Liver (tissue), 9 donors: Measurements from ENCODE around the gene MARS1. TPM values are rescaled to one million over a fixed set of nuclear protein-coding genes. Genes with fewer than 3 reads are reported as not detected.

Experiments used
- DNase-seq: peaks from one replicate; pipeline ENCODE4 v3.0.0-alpha.2; 2017; ENCODE audit warnings: low spot score
- H3K27ac ChIP-seq, 2 donors: one replicate each; pipeline ENCODE4 v1.7.0; 2013; ENCODE audit warnings: inconsistent platforms in 2 of 2, low read length in 2 of 2, control low read depth in 1 of 2, low read depth in 1 of 2, mild to moderate bottlenecking in 1 of 2
- H3K27me3 ChIP-seq, 4 donors: one replicate each; pipeline versions ENCODE4 v1.6.1 to v1.7.0; 2013; ENCODE audit warnings: low read length in 3 of 4, inconsistent platforms in 1 of 4, mild to moderate bottlenecking in 1 of 4, moderate library complexity in 1 of 4; ENCODE audit not compliant: control insufficient read depth in 4 of 4, insufficient read depth in 4 of 4
- H3K36me3 ChIP-seq, 4 donors: one replicate each; pipeline versions ENCODE4 v1.6.1 to v1.7.0; 2013; ENCODE audit warnings: low read length in 3 of 4, mild to moderate bottlenecking in 3 of 4, low read depth in 1 of 4, moderate library complexity in 1 of 4; ENCODE audit not compliant: control insufficient read depth in 4 of 4, insufficient read depth in 3 of 4
- H3K4me1 ChIP-seq, 4 donors: one replicate each; pipeline versions ENCODE4 v1.6.1 to v1.7.0; 2013; ENCODE audit warnings: low read length in 3 of 4, mild to moderate bottlenecking in 3 of 4, moderate library complexity in 1 of 4; ENCODE audit not compliant: control insufficient read depth in 4 of 4, insufficient read depth in 4 of 4
- H3K4me3 ChIP-seq, 3 donors: one replicate each; pipeline versions ENCODE4 v1.6.1 to v1.7.0; 2013; ENCODE audit warnings: low read length in 3 of 3, control low read depth in 1 of 3, low read depth in 1 of 3, mild to moderate bottlenecking in 1 of 3
- H3K9ac ChIP-seq, 2 donors: one replicate each; pipeline ENCODE4 v1.7.0; 2013; ENCODE audit warnings: low read length in 2 of 2, mild to moderate bottlenecking in 2 of 2, moderate library complexity in 2 of 2, control low read depth in 1 of 2, low read depth in 1 of 2
- H3K9me3 ChIP-seq, 4 donors: one replicate each; pipeline versions ENCODE4 v1.6.1 to v1.7.0; 2013; ENCODE audit warnings: low read length in 3 of 4; ENCODE audit not compliant: control insufficient read depth in 4 of 4
- EGR1 ChIP-seq, 2 donors: IDR thresholded peaks; 2 replicates each; pipeline ENCODE4 v1.6.1; 2016 to 2018; ENCODE audit warnings: antibody characterized with exemption in 2 of 2, low read depth in 2 of 2
- FOXA1 ChIP-seq: IDR thresholded peaks from 2 replicates; pipeline ENCODE4 v1.6.1; 2016; ENCODE audit warnings: antibody characterized with exemption
- FOXA2 ChIP-seq: IDR thresholded peaks from 2 replicates; pipeline ENCODE4 v1.6.1; 2016; ENCODE audit warnings: antibody characterized with exemption
- GABPA ChIP-seq, 2 donors: IDR thresholded peaks in 1 of 2; conservative IDR thresholded peaks in 1 of 2; 2 replicates each; pipeline ENCODE4 v1.6.1; 2016; ENCODE audit warnings: antibody characterized with exemption in 2 of 2, mild to moderate bottlenecking in 1 of 2, moderate library complexity in 1 of 2
- HNF4A ChIP-seq, 2 donors: conservative IDR thresholded peaks; 2 replicates each; pipeline ENCODE4 v1.6.1; 2016; ENCODE audit warnings: antibody characterized with exemption in 2 of 2, mild to moderate bottlenecking in 2 of 2
- HNF4G ChIP-seq: IDR thresholded peaks from 2 replicates; pipeline ENCODE4 v1.6.1; 2016; ENCODE audit warnings: antibody characterized with exemption
- JUND ChIP-seq, 2 donors: IDR thresholded peaks; 2 replicates each; pipeline ENCODE4 v1.6.1; 2016; ENCODE audit warnings: antibody characterized with exemption in 2 of 2
- MAX ChIP-seq: IDR thresholded peaks from 2 replicates; pipeline ENCODE4 v1.6.1; 2016; ENCODE audit warnings: antibody characterized with exemption
- NR2F2 ChIP-seq: IDR thresholded peaks from 2 replicates; pipeline ENCODE4 v1.6.1; 2016; ENCODE audit warnings: antibody characterized with exemption
- RAD21 ChIP-seq, 2 donors: IDR thresholded peaks; 2 replicates each; pipeline ENCODE4 v1.6.1; 2016; ENCODE audit warnings: antibody characterized with exemption in 2 of 2, mild to moderate bottlenecking in 2 of 2
- REST ChIP-seq: IDR thresholded peaks from 2 replicates; pipeline ENCODE4 v1.6.1; 2016; ENCODE audit warnings: antibody characterized with exemption, mild to moderate bottlenecking
- RXRA ChIP-seq, 2 donors: IDR thresholded peaks; 2 replicates each; pipeline ENCODE4 v1.6.1; 2017 to 2018; ENCODE audit warnings: antibody characterized with exemption in 2 of 2, mild to moderate bottlenecking in 1 of 2
- TAF1 ChIP-seq: conservative IDR thresholded peaks from 2 replicates; pipeline ENCODE4 v1.6.1; 2016; ENCODE audit warnings: antibody characterized with exemption, mild to moderate bottlenecking
- YY1 ChIP-seq: IDR thresholded peaks from 2 replicates; pipeline ENCODE4 v1.6.1; 2016; ENCODE audit warnings: antibody characterized with exemption, mild to moderate bottlenecking
- ZBTB33 ChIP-seq: IDR thresholded peaks from 2 replicates; pipeline ENCODE4 v1.6.1; 2016; ENCODE audit warnings: antibody characterized with exemption
- WGBS: extraction: QIAGEN DNeasy Blood & Tissue Kit; methylation state at CpG from one replicate; pipeline ENCODE4 v1.1.7; 2013; 5-methylcytosine and 5-hydroxymethylcytosine counted together
- polyA plus RNA-seq, 2 donors: library from polyadenylated mRNA; stranded (reverse) in 1 of 2; unstranded in 1 of 2; fragments of 200-250 nt in 1 of 2; fragments of >200 nt in 1 of 2; fragmentation: Nextera tagmentation in 1 of 2; extraction: Ambion mirVana in 1 of 2; gene quantifications; one replicate each; pipeline versions ENCODE4 v1.2.1 to v1.2.3, GENCODE V29; 2013 to 2015
- total RNA-seq, 2 donors: library from RNA; depleted of rRNA; stranded (reverse); fragments of >200 nt; gene quantifications; one replicate each; pipeline ENCODE4 v1.2.3, GENCODE V29; 2014
- TF ChIP-seq, protein P1 (sequence below): IDR thresholded peaks from 2 replicates; pipeline ENCODE4 v1.6.1; 2016; ENCODE audit warnings: antibody characterized with exemption
- TF ChIP-seq, protein P2 (sequence below): fragments of 150-350 bp; IDR thresholded peaks from 2 replicates; pipeline ENCODE4 v1.5.1; 2017; ENCODE audit warnings: improper control_type of control experiment, low read depth, low read length; ENCODE audit not compliant: missing input control
- donor health status: healthy.
- donor health status: healthy.
- donor health status: healthy.
- donor health status: healthy.
- donor health status: healthy.

Gene MARS1
- total and polyA plus RNA-seq, 4 donors: 43.9 to 83.3 (median 56.0) TPM

DNA sequence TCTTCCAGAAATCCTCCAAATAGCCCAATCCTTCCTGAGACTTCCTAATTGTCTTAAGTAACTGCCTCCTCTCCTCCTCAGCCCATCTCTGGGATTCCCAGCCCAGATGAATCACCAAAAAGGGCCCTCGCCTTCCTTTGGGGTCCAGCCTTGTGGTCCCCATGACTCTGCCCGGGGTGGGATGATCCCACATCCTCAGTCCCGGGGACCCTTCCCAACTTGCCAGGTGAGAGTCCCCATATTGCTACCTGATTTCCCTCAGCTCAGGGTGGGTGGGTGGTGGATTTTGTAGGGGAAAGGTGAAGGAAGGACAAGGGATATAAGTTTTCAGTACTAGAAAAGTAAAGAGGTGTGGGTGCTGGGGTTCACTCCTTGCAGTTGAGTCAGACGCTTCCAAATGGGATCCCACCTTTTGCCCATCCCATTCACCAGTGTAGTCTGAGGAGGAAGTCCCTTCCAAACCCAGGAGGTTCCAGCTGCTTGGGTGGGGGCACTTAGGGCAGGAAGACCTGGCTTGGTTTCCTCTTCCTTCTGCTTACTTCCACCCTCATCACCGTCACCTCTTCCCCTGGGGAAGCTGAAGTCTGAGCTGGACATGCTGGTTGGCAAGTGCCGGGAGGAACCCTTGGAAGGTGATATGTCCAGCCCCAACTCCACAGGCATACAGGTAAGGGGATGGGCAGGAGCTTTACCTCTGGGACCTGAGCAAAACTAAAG, 22.7 kb upstream of the MARS1 start:
- Histone ChIP-seq H3K27ac (no peak overlapping the region), H3K4me1 (peaks cover 7 to 25% (median 17%) of the 10 kb centered on the region in 4 donors), H3K27me3 (no peaks in the 10 kb centered on the region), H3K9ac (no peak overlapping the region), H3K36me3 (no peaks in the 10 kb centered on the region), H3K4me3 (no peak overlapping the region), H3K9me3 (no peaks in the 10 kb centered on the region)
- WGBS: 84% methylated on average over 6 of the region's 6 CpGs
- TF ChIP-seq FOXA1 (no peak), REST (no peak), ZBTB33 (no peak), TAF1 (no peak), YY1 (no peak), RXRA (IDR thresholded peaks at IDR 0.05) (no peak), EGR1 (IDR thresholded peaks at IDR 0.05; ENCODE audit: low read depth in 2 of 2) (no peak), HNF4A (conservative IDR thresholded peaks at IDR 0.05) (no peak), NR2F2 (no peak), RAD21 (IDR thresholded peaks at IDR 0.05) (no peak), MAX (no peak), JUND (IDR thresholded peaks at IDR 0.05) (no peak), FOXA2 (no peak), GABPA (IDR thresholded peaks at IDR 0.05 in 1 of 2, conservative IDR thresholded peaks at IDR 0.05 in 1 of 2) (no peak), HNF4G (no peak)
- TF ChIP-seq, protein P1, sequence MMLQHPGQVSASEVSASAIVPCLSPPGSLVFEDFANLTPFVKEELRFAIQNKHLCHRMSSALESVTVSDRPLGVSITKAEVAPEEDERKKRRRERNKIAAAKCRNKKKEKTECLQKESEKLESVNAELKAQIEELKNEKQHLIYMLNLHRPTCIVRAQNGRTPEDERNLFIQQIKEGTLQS: no peak
- TF ChIP-seq, protein P2, sequence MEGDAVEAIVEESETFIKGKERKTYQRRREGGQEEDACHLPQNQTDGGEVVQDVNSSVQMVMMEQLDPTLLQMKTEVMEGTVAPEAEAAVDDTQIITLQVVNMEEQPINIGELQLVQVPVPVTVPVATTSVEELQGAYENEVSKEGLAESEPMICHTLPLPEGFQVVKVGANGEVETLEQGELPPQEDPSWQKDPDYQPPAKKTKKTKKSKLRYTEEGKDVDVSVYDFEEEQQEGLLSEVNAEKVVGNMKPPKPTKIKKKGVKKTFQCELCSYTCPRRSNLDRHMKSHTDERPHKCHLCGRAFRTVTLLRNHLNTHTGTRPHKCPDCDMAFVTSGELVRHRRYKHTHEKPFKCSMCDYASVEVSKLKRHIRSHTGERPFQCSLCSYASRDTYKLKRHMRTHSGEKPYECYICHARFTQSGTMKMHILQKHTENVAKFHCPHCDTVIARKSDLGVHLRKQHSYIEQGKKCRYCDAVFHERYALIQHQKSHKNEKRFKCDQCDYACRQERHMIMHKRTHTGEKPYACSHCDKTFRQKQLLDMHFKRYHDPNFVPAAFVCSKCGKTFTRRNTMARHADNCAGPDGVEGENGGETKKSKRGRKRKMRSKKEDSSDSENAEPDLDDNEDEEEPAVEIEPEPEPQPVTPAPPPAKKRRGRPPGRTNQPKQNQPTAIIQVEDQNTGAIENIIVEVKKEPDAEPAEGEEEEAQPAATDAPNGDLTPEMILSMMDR: no peak
- no peak for DNase-seq
